IMR-90 (cell line): ENCODE results near the gene SWAP70. TPM values are rescaled to one million over a fixed set of nuclear protein-coding genes. Genes with fewer than 3 reads are reported as not detected.

ENCODE experiments used
- ATAC-seq: fragments of 200-7000 bp; cut with Tn5 transposase; 2 replicates; pipeline ENCODE4 v1.9.1; 2020; ENCODE audit warnings: low read depth, mild to moderate bottlenecking, moderate library complexity
- BruUV-seq: library from RNA; stranded (reverse); fragments of 400-500 nt; replicated peaks from 2 replicates; lab custom pipeline; 2021; lab: Mats Ljungman, UMichigan
- CTCF ChIA-PET: fragments of 300-600 bp; formaldehyde crosslinking; extraction: SDS; loops from one replicate; lab custom pipeline; 2021; ENCODE audit warnings: antibody characterized with exemption; lab: Yijun Ruan, JAX
- POLR2A ChIA-PET: fragments of 300-600 bp; sonication (Branson Sonifier 250); formaldehyde crosslinking; loops from one replicate; lab custom pipeline; 2022; ENCODE audit warnings: antibody characterized with exemption; ENCODE audit not compliant: unreplicated experiment; lab: Charles Lee
- DNase-seq: peaks from one replicate; pipeline ENCODE4 v3.0.0; 2013
- H2AFZ ChIP-seq: replicated peaks from 2 replicates; pipeline ENCODE3; 2013; ENCODE audit warnings: low read length, mild to moderate bottlenecking; ENCODE audit not compliant: poor library complexity
- H2AK5ac ChIP-seq: 2 replicates; pipeline ENCODE4 v1.6.1; 2013; ENCODE audit warnings: low read depth, low read length, inconsistent platforms
- H2AK9ac ChIP-seq: replicated peaks from 2 replicates; pipeline ENCODE3; 2013; ENCODE audit warnings: mild to moderate bottlenecking, low read depth, low read length, moderate library complexity; ENCODE audit not compliant: poor library complexity
- H2BK120ac ChIP-seq: 2 replicates; pipeline ENCODE4 v1.6.1; 2013; ENCODE audit warnings: low read depth, low read length, inconsistent platforms
- H2BK15ac ChIP-seq: 3 replicates; pipeline ENCODE4 v1.6.1; 2013; ENCODE audit warnings: low read depth, low read length, inconsistent platforms
- H2BK20ac ChIP-seq: 2 replicates; pipeline ENCODE4 v1.6.1; 2013; ENCODE audit warnings: low read depth, mild to moderate bottlenecking, inconsistent platforms, low read length, moderate library complexity
- H2BK5ac ChIP-seq: 2 replicates; pipeline ENCODE4 v1.6.1; 2013; ENCODE audit warnings: mild to moderate bottlenecking, low read depth, low read length, inconsistent platforms; ENCODE audit not compliant: poor library complexity, severe bottlenecking
- H3K14ac ChIP-seq: replicated peaks from 2 replicates; pipeline ENCODE4 v1.6.1; 2013; ENCODE audit warnings: low read depth, low read length, inconsistent platforms
- H3K18ac ChIP-seq: 2 replicates; pipeline ENCODE4 v1.6.1; 2013; ENCODE audit warnings: low read depth, low read length, control low read depth
- H3K23ac ChIP-seq: 2 replicates; pipeline ENCODE4 v1.6.1; 2013; ENCODE audit warnings: low read depth, low read length, inconsistent platforms
- H3K27ac ChIP-seq: 2 replicates; pipeline ENCODE4 v1.5.1; 2013; ENCODE audit warnings: mild to moderate bottlenecking, control low read depth, low read length; ENCODE audit not compliant: insufficient read depth
- H3K27me3 ChIP-seq: 2 replicates; pipeline ENCODE4 v1.6.1; 2013; ENCODE audit warnings: low read length; ENCODE audit not compliant: control insufficient read depth, insufficient read depth
- H3K36me3 ChIP-seq: 2 replicates; pipeline ENCODE4 v1.6.1; 2013; ENCODE audit warnings: low read length, mixed read lengths; ENCODE audit not compliant: control insufficient read depth, insufficient read depth
- H3K4ac ChIP-seq: 2 replicates; pipeline ENCODE4 v1.6.1; 2013; ENCODE audit warnings: low read depth, low read length, inconsistent platforms
- H3K4me1 ChIP-seq: 2 replicates; pipeline ENCODE4 v1.6.1; 2013; ENCODE audit warnings: low read length, mixed read lengths; ENCODE audit not compliant: control insufficient read depth, insufficient read depth
- H3K4me2 ChIP-seq: 2 replicates; pipeline ENCODE4 v1.6.1; 2013; ENCODE audit warnings: low read depth, mild to moderate bottlenecking, control low read depth, low read length, moderate library complexity
- H3K4me3 ChIP-seq: 2 replicates; pipeline ENCODE4 v1.5.1; 2013; ENCODE audit warnings: low read depth, mild to moderate bottlenecking, control low read depth, low read length, moderate library complexity; ENCODE audit not compliant: insufficient read depth
- H3K56ac ChIP-seq: 2 replicates; pipeline ENCODE4 v1.6.1; 2013; ENCODE audit warnings: low read length, inconsistent platforms; ENCODE audit not compliant: insufficient read depth; ENCODE audit errors: extremely low read depth
- H3K79me1 ChIP-seq, 2 experiments: 2 replicates each; pipeline ENCODE4 v1.6.1; 2013; ENCODE audit warnings: low read length in 2 of 2, inconsistent platforms in 1 of 2, low read depth in 1 of 2
- H3K9ac ChIP-seq: 2 replicates; pipeline ENCODE4 v1.6.1; 2013; ENCODE audit warnings: low read depth, low read length, control low read depth
- H3K9me1 ChIP-seq: 2 replicates; pipeline ENCODE4 v1.6.1; 2013; ENCODE audit warnings: low read length, inconsistent platforms; ENCODE audit not compliant: insufficient read depth
- H3K9me3 ChIP-seq: 2 replicates; pipeline ENCODE4 v1.6.1; 2013; ENCODE audit warnings: low read length; ENCODE audit not compliant: control insufficient read depth, insufficient read depth
- H4K20me1 ChIP-seq: 2 replicates; pipeline ENCODE4 v1.6.1; 2013; ENCODE audit warnings: low read length, inconsistent platforms; ENCODE audit not compliant: insufficient read depth
- H4K5ac ChIP-seq: 2 replicates; pipeline ENCODE4 v1.6.1; 2013; ENCODE audit warnings: mild to moderate bottlenecking, low read depth, low read length, control low read depth
- H4K8ac ChIP-seq, 2 experiments: 2 replicates each; pipeline ENCODE4 v1.6.1; 2013; ENCODE audit warnings: low read depth in 2 of 2, low read length in 2 of 2, control low read depth in 1 of 2, inconsistent platforms in 1 of 2
- H4K91ac ChIP-seq: 2 replicates; pipeline ENCODE4 v1.6.1; 2013; ENCODE audit warnings: low read depth, low read length, inconsistent platforms; ENCODE audit not compliant: insufficient read depth
- BHLHE40 ChIP-seq: fragments of 150-350 bp; IDR thresholded peaks from 2 replicates; pipeline ENCODE4 v1.6.1; 2016; ENCODE audit warnings: mild to moderate bottlenecking, low read depth, low read length
- CHD1 ChIP-seq: IDR thresholded peaks from 2 replicates; pipeline ENCODE4 v1.6.1; 2012; ENCODE audit warnings: low read depth, low read length, improper control_type of control experiment
- CTCF ChIP-seq: conservative IDR thresholded peaks from 2 replicates; pipeline ENCODE4 v1.5.1; 2012; ENCODE audit warnings: mild to moderate bottlenecking, low read depth, low read length, improper control_type of control experiment
- ELK1 ChIP-seq: fragments of 150-350 bp; IDR thresholded peaks from 2 replicates; pipeline ENCODE4 v1.6.1; 2016; ENCODE audit warnings: low read depth, mild to moderate bottlenecking, low read length, moderate library complexity, borderline replicate concordance
- MAZ ChIP-seq: IDR thresholded peaks from 2 replicates; pipeline ENCODE4 v1.6.1; 2012; ENCODE audit warnings: low read depth, mild to moderate bottlenecking, low read length, improper control_type of control experiment, moderate library complexity, borderline replicate concordance
- MXI1 ChIP-seq: IDR thresholded peaks from 2 replicates; pipeline ENCODE4 v1.6.1; 2012; ENCODE audit warnings: low read depth, mild to moderate bottlenecking, low read length, moderate library complexity, borderline replicate concordance
- NFE2L2 ChIP-seq: fragments of 150-350 bp; IDR thresholded peaks from 2 replicates; pipeline ENCODE4 v1.6.1; 2016; ENCODE audit warnings: low read depth, mild to moderate bottlenecking, low read length
- RAD21 ChIP-seq: IDR thresholded peaks from 2 replicates; pipeline ENCODE4 v1.6.1; 2012; ENCODE audit warnings: low read length, improper control_type of control experiment
- RCOR1 ChIP-seq: IDR thresholded peaks from 2 replicates; pipeline ENCODE4 v1.6.1; 2012; ENCODE audit warnings: mild to moderate bottlenecking, low read length, improper control_type of control experiment; ENCODE audit not compliant: insufficient replicate concordance
- RFX5 ChIP-seq: IDR thresholded peaks from 2 replicates; pipeline ENCODE4 v1.8.0; 2012; ENCODE audit warnings: low read depth, mild to moderate bottlenecking, low read length, moderate library complexity
- SMC3 ChIP-seq: fragments of 150-350 bp; IDR thresholded peaks from 2 replicates; pipeline ENCODE4 v1.6.1; 2016; ENCODE audit warnings: low read depth, mild to moderate bottlenecking, antibody characterized with exemption, low read length, moderate library complexity
- USF2 ChIP-seq: fragments of 150-350 bp; IDR thresholded peaks from 2 replicates; pipeline ENCODE4 v1.6.1; 2017; ENCODE audit warnings: mild to moderate bottlenecking, antibody characterized with exemption, low read length, low read depth
- WGBS, 2 experiments: methylation state at CpG; one replicate each; pipeline versions ENCODE4 v1.1.5 to v1.1.7; 2013; ENCODE audit warnings: missing lambda C conversion rate in 2 of 2; ENCODE audit not compliant: insufficient read length in 1 of 2; ENCODE audit errors: extremely low coverage in 2 of 2; 5-methylcytosine and 5-hydroxymethylcytosine counted together
- dilution Hi-C: fragments of 300-500 bp; cut with HindIII; formaldehyde crosslinking; loops from one replicate; pipeline ENCODE4 v1.14.3; 2018; ENCODE audit warnings: low sequenced_read_pairs; ENCODE audit not compliant: unreplicated experiment
- in situ Hi-C: fragments of 300-500 bp; cut with MboI; formaldehyde crosslinking; loops from 3 replicates; pipeline ENCODE4 v1.14.3; 2019; ENCODE audit warnings: low sequenced_read_pairs, inconsistent platforms, mixed read lengths
- intact Hi-C: fragments of 100-400 bp; cut with micrococcal nuclease; formaldehyde crosslinking; loops from 2 replicates; pipeline ENCODE4 v1.10.0; 2022
- polyA plus RNA-seq, 3 experiments: library from polyadenylated mRNA; depleted of rRNA; stranded (reverse); fragments of >200 nt; gene quantifications; 2 replicates each; pipeline ENCODE4 v1.2.3, GENCODE V29; 2012; ENCODE audit warnings: low replicate concordance in 1 of 3
- total RNA-seq: library from RNA; depleted of rRNA; stranded (reverse); fragments of >200 nt; gene quantifications from 2 replicates; pipeline ENCODE4 v1.2.3, GENCODE V29; 2012

Gene SWAP70
- total and polyA plus RNA-seq, 2 of the 4 experiments (the other 2 are of a cell fraction) = 15.5 to 19.9 TPM

GRCh38 chr11:9619004-9619403 lies 44.9 kb upstream of the SWAP70 start:
- no peak overlapping the region for H3K27ac ChIP-seq
- H2BK5ac ChIP-seq = no peak overlapping the region
- H3K27me3 ChIP-seq = no peaks in the 10 kb centered on the region
- no peak overlapping the region for H3K4me3 ChIP-seq
- WGBS, 2 experiments = no CpG with 5 or more reads among the region's 1 CpG
- peak overlapping the region; percentile 55; the same call in 1 of the 2 replicates for H4K91ac ChIP-seq
- intact Hi-C loops = loop anchor here (5.0 kb wide), 1 partner anchor 43 kb away; the partner anchor contains the start of gene SWAP70
- CTCF ChIA-PET = interaction anchor here (0.6 kb wide), 1 partner anchor 157 kb away, joined by 3 read pairs; no protein-coding TSS in a partner anchor
- POLR2A ChIA-PET = no interaction called here
- peak overlapping the region; percentile 74; the same call in 1 of the 2 replicates for H2BK20ac ChIP-seq
- H3K4me1 ChIP-seq = peaks cover 9% of the 10 kb centered on the region
- in situ Hi-C loops = loop anchor here (5.0 to 25.0 kb wide), 3 partner anchors 43 to 693 kb away; partner anchors contain the start of genes ADM and SWAP70
- H2AFZ ChIP-seq = no peak overlapping the region
- H3K23ac ChIP-seq = no peak overlapping the region
- TF ChIP-seq CTCF (no peak), USF2 (no peak), RAD21 (no peak), NFE2L2 (no peak), RFX5 (no peak), BHLHE40 (no peak), RCOR1 (no peak), MXI1 (no peak), ELK1 (no peak), CHD1 (no peak), SMC3 (no peak), MAZ (no peak)
- no peaks in the 10 kb centered on the region for H3K9me3 ChIP-seq
- no peak overlapping the region for H3K18ac ChIP-seq
- peaks cover 28% of the 10 kb centered on the region for H3K9me1 ChIP-seq
- ATAC-seq (no peak), DNase-seq (no peak)
- 0 out of 2 replicates have a peak overlapping the region, but pooled peaks have one; percentile 10 for H3K56ac ChIP-seq
- no peak overlapping the region for H3K4me2 ChIP-seq
- H3K4ac ChIP-seq = peak overlapping the region; percentile 58
- no peak overlapping the region for H2AK9ac ChIP-seq
- dilution Hi-C loops = no loop called here
- BruUV-seq = no TSS peak
- H3K9ac ChIP-seq = no peak overlapping the region
- no peaks in the 10 kb centered on the region for H4K20me1 ChIP-seq
- peaks cover 0 to 23% of the 10 kb centered on the region in 2 experiments for H3K79me1 ChIP-seq
- no peak overlapping the region; the same call in 2 of the 3 replicates for H2BK15ac ChIP-seq
- H3K36me3 ChIP-seq = no peaks in the 10 kb centered on the region
- peak overlapping the region; percentile 95 for H2AK5ac ChIP-seq
- H4K8ac ChIP-seq = peak overlapping the region in 1 of 2 experiments; percentile 35; a peak in 1 of 4 replicates
- 0 out of 2 replicates have a peak overlapping the region, but pooled peaks have one; percentile 81 for H3K14ac ChIP-seq
- H2BK120ac ChIP-seq = peak overlapping the region; percentile 85
- H4K5ac ChIP-seq = no peak overlapping the region
